Glutamatergic neuron (in vitro differentiated cells): ENCODE results near the gene C11orf97. TPM values are rescaled to one million over a fixed set of nuclear protein-coding genes. Genes with fewer than 3 reads are reported as not detected.
"Not testable (repeated sequence)": the region's sequence is repeated elsewhere in the genome, so short reads cannot be mapped to it uniquely, and the experiment has no call there.

Experiments
- DNase-seq: peaks from one replicate; pipeline ENCODE4 v3.0.0; 2022
- H3K27ac Mint-ChIP-seq: one replicate; pipeline ENCODE4 v1.8.0; 2020; ENCODE audit warnings: mild to moderate bottlenecking, mixed read lengths, inconsistent platforms; ENCODE audit not compliant: unreplicated experiment
- H3K27me3 Mint-ChIP-seq: one replicate; pipeline ENCODE4 v1.8.0; 2020; ENCODE audit warnings: mild to moderate bottlenecking, moderate library complexity, mixed read lengths, inconsistent platforms; ENCODE audit not compliant: unreplicated experiment
- H3K36me3 Mint-ChIP-seq: one replicate; pipeline ENCODE4 v1.8.0; 2020; ENCODE audit warnings: mild to moderate bottlenecking, mixed read lengths, inconsistent platforms; ENCODE audit not compliant: unreplicated experiment
- H3K4me1 Mint-ChIP-seq: one replicate; pipeline ENCODE4 v1.8.0; 2020; ENCODE audit warnings: mild to moderate bottlenecking, low read depth, mixed read lengths, inconsistent platforms; ENCODE audit not compliant: unreplicated experiment
- H3K4me3 Mint-ChIP-seq: one replicate; pipeline ENCODE4 v1.8.0; 2020; ENCODE audit warnings: mild to moderate bottlenecking, mixed read lengths, inconsistent platforms; ENCODE audit not compliant: unreplicated experiment
- H3K9me3 Mint-ChIP-seq: one replicate; pipeline ENCODE4 v1.8.0; 2020; ENCODE audit warnings: mild to moderate bottlenecking, moderate library complexity, mixed read lengths, inconsistent platforms; ENCODE audit not compliant: unreplicated experiment
- total RNA-seq: library from RNA; stranded (reverse); fragmentation: NEBNext Ultra II Directional; extraction: Animal tissue kit (Norgen Biotek cat#: 25700); gene quantifications from one replicate; pipeline ENCODE4 v1.2.1, GENCODE V29; 2021; ENCODE audit not compliant: unreplicated experiment
- TF ChIP-seq, protein P1 (sequence below): fragments of 200-600 bp; sonication (generic); IDR thresholded peaks from one replicate; pipeline ENCODE4 v1.5.0; 2021; ENCODE audit not compliant: partially characterized antibody, unreplicated experiment

Gene C11orf97
- total RNA-seq, 1 donor from 2014 or later, result not detected

DNA sequence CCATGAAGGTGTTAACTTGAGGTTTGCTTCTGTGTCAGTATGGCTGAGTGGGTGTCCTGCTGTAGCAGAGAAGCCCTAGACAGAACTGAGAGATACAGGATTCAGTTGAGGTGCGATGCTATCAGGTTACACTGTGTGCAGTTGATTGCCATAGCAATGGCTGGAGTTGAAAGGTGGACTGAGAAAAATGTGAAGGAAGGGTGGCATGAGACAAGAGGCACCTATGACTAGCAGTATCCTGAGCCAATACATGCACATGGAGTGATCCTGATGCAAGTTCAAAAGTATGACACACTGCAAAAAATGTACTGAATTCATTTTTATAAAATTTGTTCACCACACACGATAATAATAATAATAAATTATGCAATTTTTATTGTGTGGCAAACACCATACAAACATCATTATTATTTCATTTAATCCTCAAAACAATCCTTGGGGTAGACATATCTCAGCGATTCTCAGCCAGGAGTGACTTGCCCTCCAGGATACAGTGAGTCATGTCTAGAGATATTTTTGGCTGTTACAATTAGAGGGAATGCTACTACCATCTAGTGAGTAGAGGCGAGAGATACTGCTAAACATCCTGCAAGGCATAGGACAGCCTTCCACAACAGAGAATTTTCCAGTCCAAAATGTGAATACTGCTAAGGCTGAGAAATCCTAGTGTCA lies 51.1 kb downstream of the C11orf97 start:
- H3K4me1 Mint-ChIP-seq, result no peaks in the 10 kb centered on the region
- no peaks in the 10 kb centered on the region for H3K9me3 Mint-ChIP-seq
- H3K27ac Mint-ChIP-seq, result no peak overlapping the region
- TF ChIP-seq, protein P1, sequence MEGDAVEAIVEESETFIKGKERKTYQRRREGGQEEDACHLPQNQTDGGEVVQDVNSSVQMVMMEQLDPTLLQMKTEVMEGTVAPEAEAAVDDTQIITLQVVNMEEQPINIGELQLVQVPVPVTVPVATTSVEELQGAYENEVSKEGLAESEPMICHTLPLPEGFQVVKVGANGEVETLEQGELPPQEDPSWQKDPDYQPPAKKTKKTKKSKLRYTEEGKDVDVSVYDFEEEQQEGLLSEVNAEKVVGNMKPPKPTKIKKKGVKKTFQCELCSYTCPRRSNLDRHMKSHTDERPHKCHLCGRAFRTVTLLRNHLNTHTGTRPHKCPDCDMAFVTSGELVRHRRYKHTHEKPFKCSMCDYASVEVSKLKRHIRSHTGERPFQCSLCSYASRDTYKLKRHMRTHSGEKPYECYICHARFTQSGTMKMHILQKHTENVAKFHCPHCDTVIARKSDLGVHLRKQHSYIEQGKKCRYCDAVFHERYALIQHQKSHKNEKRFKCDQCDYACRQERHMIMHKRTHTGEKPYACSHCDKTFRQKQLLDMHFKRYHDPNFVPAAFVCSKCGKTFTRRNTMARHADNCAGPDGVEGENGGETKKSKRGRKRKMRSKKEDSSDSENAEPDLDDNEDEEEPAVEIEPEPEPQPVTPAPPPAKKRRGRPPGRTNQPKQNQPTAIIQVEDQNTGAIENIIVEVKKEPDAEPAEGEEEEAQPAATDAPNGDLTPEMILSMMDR, result no peak
- H3K36me3 Mint-ChIP-seq, result no peaks in the 10 kb centered on the region
- H3K27me3 Mint-ChIP-seq, result no peaks in the 10 kb centered on the region
- no peak for DNase-seq
- H3K4me3 Mint-ChIP-seq, result no peak overlapping the region

DNA sequence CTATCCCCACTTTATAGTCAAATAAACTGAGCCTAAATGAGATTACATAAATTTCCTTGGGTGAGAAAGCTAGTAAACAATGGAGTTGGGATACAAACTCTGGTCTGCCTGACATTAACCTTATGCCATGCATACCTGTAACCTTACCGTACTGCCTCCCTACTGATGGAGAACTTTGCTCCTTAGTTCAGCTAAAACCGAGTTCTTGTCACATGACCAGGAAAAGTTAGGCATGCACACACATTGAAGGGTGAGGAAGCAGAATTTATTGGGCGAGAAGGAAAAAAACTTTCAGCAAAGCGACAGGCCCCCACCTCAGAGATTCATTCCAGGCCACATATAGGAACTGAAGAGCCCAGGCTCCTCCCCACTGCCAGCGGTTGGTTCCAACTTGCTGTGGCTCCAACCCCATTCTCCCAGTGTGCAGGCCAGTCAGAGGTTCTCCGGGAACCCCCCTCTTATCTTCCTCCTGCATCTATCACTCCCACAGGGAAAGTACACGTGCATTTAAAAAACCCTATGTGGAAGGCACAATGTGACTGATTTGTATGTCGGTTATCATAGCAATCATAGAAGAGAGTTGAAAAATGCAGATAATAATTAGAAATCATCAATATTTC lies 51.7 kb downstream of the C11orf97 start:
- Mint-ChIP-seq H3K9me3 (no peaks in the 10 kb centered on the region), H3K27ac (no peak overlapping the region), H3K27me3 (no peaks in the 10 kb centered on the region), H3K36me3 (no peaks in the 10 kb centered on the region), H3K4me1 (no peaks in the 10 kb centered on the region), H3K4me3 (no peak overlapping the region)
- TF ChIP-seq, protein P1, result no peak
- no peak for DNase-seq

DNA sequence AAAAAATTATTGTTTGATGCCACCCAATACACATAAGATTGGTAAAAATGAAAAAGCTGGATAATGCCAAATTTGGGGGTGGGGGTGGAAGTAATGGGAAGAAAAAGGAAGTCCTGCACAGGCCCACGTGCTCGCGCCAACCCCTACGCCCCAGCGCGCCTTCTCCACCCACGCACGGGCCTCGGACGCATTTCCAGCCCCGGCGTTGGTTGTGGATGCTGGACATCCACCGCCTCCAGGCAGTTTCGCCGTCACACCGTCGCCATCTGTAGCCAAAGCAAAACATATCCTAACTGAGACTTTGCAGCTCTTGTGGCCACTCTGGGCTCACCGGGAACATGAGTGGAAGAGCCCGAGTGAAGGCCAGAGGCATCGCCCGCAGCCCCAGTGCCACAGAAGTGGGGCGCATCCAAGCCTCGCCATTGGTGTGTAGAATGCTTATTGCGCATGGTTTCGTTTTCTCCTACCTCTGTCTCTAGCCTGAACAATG lies 55.0 kb downstream of the C11orf97 start, which contains the start of gene PIWIL4:
TSS of gene PIWIL4 (plus strand) at position 188 of the 490 bp plus-strand sequence. CDS start at position 339, 151 bp downstream.
- DNase-seq, result no peak
- Mint-ChIP-seq H3K36me3 (no peaks in the 10 kb centered on the region), H3K4me3 (no peak within 1 kb of the TSS), H3K9me3 (no peaks in the 10 kb centered on the region), H3K4me1 (no peaks in the 10 kb centered on the region), H3K27ac (no peak within 1 kb of the TSS), H3K27me3 (no peaks in the 10 kb centered on the region)
- TF ChIP-seq, protein P1, result no peak

DNA sequence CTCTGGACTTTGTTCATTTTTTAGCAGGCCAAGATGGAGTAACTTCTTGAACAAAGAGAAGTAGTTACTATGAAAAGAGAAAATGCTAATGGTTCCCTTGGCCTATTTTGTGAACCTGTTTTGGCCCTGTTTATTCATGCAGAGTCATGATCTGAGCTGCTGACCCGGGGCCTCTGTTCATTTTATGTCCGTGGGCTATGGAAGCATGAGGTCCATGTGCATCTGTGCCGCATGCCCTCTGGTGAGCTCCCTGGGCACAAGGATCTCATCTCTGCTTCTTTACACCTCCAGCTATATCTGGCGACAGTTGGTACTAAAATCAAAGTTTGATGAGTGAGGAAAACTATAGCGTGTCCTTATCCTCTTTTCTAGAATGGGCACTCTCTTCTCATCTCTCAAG lies 55.9 kb downstream of the C11orf97 start:
- TF ChIP-seq, protein P1, result no peak
- no peaks in the 10 kb centered on the region for H3K4me1 Mint-ChIP-seq
- H3K27ac Mint-ChIP-seq, result no peak overlapping the region
- H3K9me3 Mint-ChIP-seq, result no peaks in the 10 kb centered on the region
- no peaks in the 10 kb centered on the region for H3K27me3 Mint-ChIP-seq
- no peaks in the 10 kb centered on the region for H3K36me3 Mint-ChIP-seq
- DNase-seq, result no peak
- H3K4me3 Mint-ChIP-seq, result no peak overlapping the region

DNA sequence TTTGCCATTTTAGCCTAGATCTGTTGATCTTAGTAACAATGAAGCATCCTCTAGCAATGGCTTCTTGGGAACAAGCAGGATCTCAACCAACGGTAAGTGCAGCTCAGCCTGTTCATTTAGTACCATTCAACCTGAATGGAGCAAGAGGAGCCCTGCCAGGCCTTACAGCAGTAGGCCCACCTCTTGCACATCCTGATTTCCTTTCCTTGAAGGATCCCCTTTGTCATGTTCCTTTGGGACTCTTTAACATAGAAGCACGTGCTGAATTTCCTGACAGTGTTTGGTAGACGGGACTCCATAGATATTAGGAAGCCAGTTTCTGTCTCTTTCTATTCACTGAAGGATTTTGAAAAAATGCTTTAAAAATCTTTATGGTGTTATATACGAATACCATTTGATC lies 56.5 kb downstream of the C11orf97 start:
- TF ChIP-seq, protein P1, result no peak
- Mint-ChIP-seq H3K4me1 (no peaks in the 10 kb centered on the region), H3K4me3 (no peak overlapping the region), H3K36me3 (no peaks in the 10 kb centered on the region), H3K27me3 (no peaks in the 10 kb centered on the region), H3K27ac (no peak overlapping the region), H3K9me3 (no peaks in the 10 kb centered on the region)
- DNase-seq, result no peak

DNA sequence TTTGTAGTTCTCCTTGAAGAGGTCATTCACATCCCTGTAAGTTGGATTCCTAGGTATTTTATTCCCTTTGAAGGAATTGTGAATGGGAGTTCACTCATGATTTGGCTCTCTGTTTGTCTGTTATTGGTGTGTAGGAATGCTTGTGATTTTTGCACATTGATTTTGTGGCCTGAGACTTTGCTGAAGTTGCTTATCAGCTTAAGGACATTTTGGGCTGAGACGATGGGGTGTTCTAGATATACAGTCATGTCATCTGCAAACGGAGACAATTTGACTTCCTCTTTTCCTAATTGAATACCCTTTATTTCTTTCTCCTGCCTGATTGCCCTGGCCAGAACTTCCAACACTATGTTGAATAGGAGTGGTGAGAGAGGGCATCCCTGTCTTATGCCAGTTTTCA lies 60.7 kb downstream of the C11orf97 start:
- not testable (repeated sequence) for H3K36me3 Mint-ChIP-seq, H3K9me3 Mint-ChIP-seq, H3K27me3 Mint-ChIP-seq, H3K4me3 Mint-ChIP-seq, DNase-seq, H3K4me1 Mint-ChIP-seq, H3K27ac Mint-ChIP-seq
